MG63 (cell line): ENCODE measurements around the gene RENBP. TPM values are rescaled to one million over a fixed set of nuclear protein-coding genes. Genes with fewer than 3 reads are reported as not detected.

Source experiments
- DNase-seq: peaks from one replicate; pipeline ENCODE4 v3.0.0-alpha.2; 2020
- H3K27me3 ChIP-seq: fragments of 250-450 bp; sonication (Bioruptor Pico); 2 replicates; pipeline ENCODE4 v1.5.1; 2020; ENCODE audit warnings: mild to moderate bottlenecking, moderate library complexity
- H3K36me3 ChIP-seq: fragments of 250-450 bp; sonication (Bioruptor Pico); 2 replicates; pipeline ENCODE4 v1.5.1; 2020; ENCODE audit warnings: mild to moderate bottlenecking, moderate library complexity
- H3K4me3 ChIP-seq: fragments of 250-450 bp; sonication (Bioruptor Pico); 2 replicates; pipeline ENCODE4 v1.5.1; 2020; ENCODE audit warnings: mild to moderate bottlenecking, moderate library complexity
- H3K9me3 ChIP-seq: fragments of 250-450 bp; sonication (Bioruptor Pico); 2 replicates; pipeline ENCODE4 v1.5.1; 2020; ENCODE audit warnings: mild to moderate bottlenecking, moderate library complexity
- total RNA-seq: library from RNA; depleted of rRNA; stranded (reverse); fragments of >200 nt; shearing (Covaris generic); gene quantifications from 2 replicates; pipeline ENCODE4 v1.2.3, GENCODE V29; 2014; ENCODE audit warnings: low replicate concordance

The RENBP gene
- total RNA-seq, 1 experiment from 2014 or later: not detected

- Histone ChIP-seq H3K4me3 (no peak overlapping the region), H3K36me3 (no peaks in the 10 kb centered on the region), H3K27me3 (no peaks in the 10 kb centered on the region), H3K9me3 (no peaks in the 10 kb centered on the region)
- DNase-seq: no peak
These were observed 23.4 kb downstream of the RENBP start for GRCh38 chrX:153921070-153921469.

- no peak for DNase-seq
- H3K4me3 ChIP-seq: no peak overlapping the region
- H3K36me3 ChIP-seq: no peaks in the 10 kb centered on the region
- no peaks in the 10 kb centered on the region for H3K9me3 ChIP-seq
- H3K27me3 ChIP-seq: no peaks in the 10 kb centered on the region
These were observed 23.9 kb downstream of the RENBP start for GRCh38 chrX:153920546-153920945.

- Histone ChIP-seq H3K27me3 (no peaks in the 10 kb centered on the region), H3K4me3 (no peak overlapping the region), H3K9me3 (no peaks in the 10 kb centered on the region), H3K36me3 (no peaks in the 10 kb centered on the region)
- no peak for DNase-seq
These were observed 25.2 kb downstream of the RENBP start for GRCh38 chrX:153919281-153919680.

GRCh38 chrX:153917869-153918268 is 26.6 kb downstream of the RENBP start:
- Histone ChIP-seq H3K9me3 (no peaks in the 10 kb centered on the region), H3K27me3 (no peaks in the 10 kb centered on the region), H3K4me3 (no peak overlapping the region), H3K36me3 (no peaks in the 10 kb centered on the region)
- DNase-seq: no peak

GRCh38 chrX:153913701-153914100 is 30.7 kb downstream of the RENBP start:
- H3K27me3 ChIP-seq: no peaks in the 10 kb centered on the region
- no peaks in the 10 kb centered on the region for H3K36me3 ChIP-seq
- no peaks in the 10 kb centered on the region for H3K9me3 ChIP-seq
- H3K4me3 ChIP-seq: no peak overlapping the region
- no peak for DNase-seq

- H3K4me3 ChIP-seq: no peak overlapping the region
- no peaks in the 10 kb centered on the region for H3K27me3 ChIP-seq
- no peaks in the 10 kb centered on the region for H3K36me3 ChIP-seq
- H3K9me3 ChIP-seq: no peaks in the 10 kb centered on the region
- DNase-seq: no peak
These were observed 31.2 kb downstream of the RENBP start for GRCh38 chrX:153913211-153913610.

- H3K36me3 ChIP-seq: no peaks in the 10 kb centered on the region
- H3K9me3 ChIP-seq: no peaks in the 10 kb centered on the region
- no peak for DNase-seq
- no peak overlapping the region for H3K4me3 ChIP-seq
- H3K27me3 ChIP-seq: no peaks in the 10 kb centered on the region
These were observed 32.6 kb downstream of the RENBP start for GRCh38 chrX:153911798-153912197.

- Histone ChIP-seq H3K4me3 (no peak overlapping the region), H3K27me3 (no peaks in the 10 kb centered on the region), H3K9me3 (no peaks in the 10 kb centered on the region), H3K36me3 (no peaks in the 10 kb centered on the region)
- no peak for DNase-seq
These were observed 34.0 kb downstream of the RENBP start for GRCh38 chrX:153910446-153910845.

GRCh38 chrX:153909980-153910360 is 34.5 kb downstream of the RENBP start:
- H3K4me3 ChIP-seq: no peak overlapping the region
- no peaks in the 10 kb centered on the region for H3K9me3 ChIP-seq
- H3K36me3 ChIP-seq: no peaks in the 10 kb centered on the region
- H3K27me3 ChIP-seq: no peaks in the 10 kb centered on the region
- DNase-seq: no peak

GRCh38 chrX:153909024-153909979 is 35.1 kb downstream of the RENBP start:
- Histone ChIP-seq H3K36me3 (no peaks in the 10 kb centered on the region), H3K9me3 (no peaks in the 10 kb centered on the region), H3K4me3 (no peak overlapping the region), H3K27me3 (no peaks in the 10 kb centered on the region)
- no peak for DNase-seq

- H3K9me3 ChIP-seq: no peaks in the 10 kb centered on the region
- no peaks in the 10 kb centered on the region for H3K36me3 ChIP-seq
- H3K27me3 ChIP-seq: no peaks in the 10 kb centered on the region
- DNase-seq: no peak
- H3K4me3 ChIP-seq: no peak overlapping the region
These were observed 36.1 kb downstream of the RENBP start for GRCh38 chrX:153908219-153908860.

- Histone ChIP-seq H3K9me3 (no peaks in the 10 kb centered on the region), H3K36me3 (no peaks in the 10 kb centered on the region), H3K27me3 (no peaks in the 10 kb centered on the region), H3K4me3 (no peak overlapping the region)
- DNase-seq: no peak
These were observed 37.0 kb downstream of the RENBP start for GRCh38 chrX:153907456-153907855.

GRCh38 chrX:153906126-153906917 is 38.1 kb downstream of the RENBP start:
- no peak overlapping the region for H3K4me3 ChIP-seq
- H3K27me3 ChIP-seq: no peaks in the 10 kb centered on the region
- H3K9me3 ChIP-seq: no peaks in the 10 kb centered on the region
- no peaks in the 10 kb centered on the region for H3K36me3 ChIP-seq
- DNase-seq: no peak

- H3K9me3 ChIP-seq: no peaks in the 10 kb centered on the region
- DNase-seq: no peak
- no peaks in the 10 kb centered on the region for H3K36me3 ChIP-seq
- H3K4me3 ChIP-seq: no peak overlapping the region
- H3K27me3 ChIP-seq: no peaks in the 10 kb centered on the region
These were observed 38.9 kb downstream of the RENBP start for GRCh38 chrX:153905481-153906095.

GRCh38 chrX:153903991-153904957 is 40.2 kb downstream of the RENBP start, which contains the start of gene AVPR2:
AVPR2 (plus strand) TSS chrX:153904673; CDS start chrX:153905146, 473 bp downstream.
- H3K9me3 ChIP-seq: no peaks in the 10 kb centered on the region
- DNase-seq: no peak
- no peaks in the 10 kb centered on the region for H3K27me3 ChIP-seq

More at GRCh38 chrX:153903991-153904957, 40.2 kb downstream of the RENBP start, which contains the start of gene AVPR2:
- Histone ChIP-seq H3K36me3 (no peaks in the 10 kb centered on the region), H3K4me3 (no peak within 1 kb of the TSS)
